K562 (cell line): ENCODE measurements around the gene DNAJB6. TPM values are rescaled to one million over a fixed set of nuclear protein-coding genes. Genes with fewer than 3 reads are reported as not detected.

Experiments
- ATAC-seq: fragments of 200-7000 bp; cut with Tn5 transposase; 3 replicates; pipeline ENCODE4 v1.9.1; 2020; ENCODE audit warnings: moderate library complexity
- BruUV-seq: library from RNA; stranded (reverse); fragments of 400-500 nt; replicated peaks from 2 replicates; lab custom pipeline; 2021; lab: Mats Ljungman, UMichigan
- CTCF ChIA-PET: fragments of 300-600 bp; formaldehyde crosslinking; extraction: SDS; loops from one replicate; lab custom pipeline; 2021; ENCODE audit warnings: low intra/inter-chr PET ratio; lab: Yijun Ruan, JAX
- POLR2A ChIA-PET: fragments of 300-600, 350-650 bp; sonication (Branson Sonifier 250); formaldehyde crosslinking; extraction: SDS; loops from one replicate; lab custom pipeline; 2021; ENCODE audit warnings: antibody characterized with exemption, inconsistent platforms; lab: Yijun Ruan, JAX
- DNase-seq, 4 experiments: peaks; one replicate each; pipeline versions ENCODE4 v3.0.0 to v3.0.0-alpha.2; 2011 to 2018; ENCODE audit warnings: low spot score in 3 of 4, mixed read lengths in 3 of 4; ENCODE audit errors: extremely low read depth in 1 of 4
- FAIRE-seq: peaks from 2 replicates; lab custom pipeline; 2011; peaks lifted over from hg19 to GRCh38; lab: Jason Lieb, UNC
- H2AFZ ChIP-seq: 2 replicates; pipeline ENCODE4 v1.6.0; 2011; ENCODE audit warnings: low read depth, low read length, control low read depth, inconsistent platforms
- H3K27ac ChIP-seq: fragments of 200-600 bp; 3 replicates; pipeline ENCODE4 v1.8.0; 2011; ENCODE audit warnings: low read depth, mild to moderate bottlenecking, control low read depth, inconsistent platforms, low read length, moderate library complexity, mixed read lengths; ENCODE audit errors: extremely low read depth
- H3K27me3 ChIP-seq, 2 experiments: fragments of 300-600 bp in 1 of 2; 2 replicates in 1 of 2; 3 replicates in 1 of 2; pipeline versions ENCODE4 v1.6.0 to v1.8.0; 2011; ENCODE audit warnings: inconsistent platforms in 2 of 2, low read length in 2 of 2, mild to moderate bottlenecking in 1 of 2, mixed read lengths in 1 of 2, moderate library complexity in 1 of 2; ENCODE audit not compliant: control insufficient read depth in 2 of 2, insufficient read depth in 2 of 2
- H3K36me3 ChIP-seq: fragments of 300-600 bp; 3 replicates; pipeline ENCODE4 v1.8.0; 2011; ENCODE audit warnings: mild to moderate bottlenecking, low read length, inconsistent platforms; ENCODE audit not compliant: control insufficient read depth, insufficient read depth
- H3K4me1 ChIP-seq, 2 experiments: fragments of 200-600 bp in 1 of 2; replicated peaks in 1 of 2; 2 replicates in 1 of 2; 3 replicates in 1 of 2; pipeline versions ENCODE4 v1.5.1 to v1.8.0; 2011; ENCODE audit warnings: inconsistent platforms in 2 of 2, low read length in 2 of 2, mild to moderate bottlenecking in 1 of 2, mixed read lengths in 1 of 2, moderate library complexity in 1 of 2; ENCODE audit not compliant: control insufficient read depth in 2 of 2, insufficient read depth in 2 of 2
- H3K4me2 ChIP-seq: 2 replicates; pipeline ENCODE4 v1.6.1; 2011; ENCODE audit warnings: low read length, control low read depth, inconsistent platforms, mixed read lengths; ENCODE audit not compliant: insufficient read depth
- H3K4me3 ChIP-seq: fragments of 200-600 bp; sonication (generic), shearing (Covaris generic); 2 replicates; pipeline ENCODE4 v1.5.1; 2016; ENCODE audit warnings: control low read depth, inconsistent platforms
- H3K79me2 ChIP-seq: fragments of 200-600 bp; 3 replicates; pipeline ENCODE4 v1.8.0; 2011; ENCODE audit warnings: low read length, inconsistent platforms; ENCODE audit not compliant: control insufficient read depth, insufficient read depth
- H3K9ac ChIP-seq, 2 experiments: 2 replicates each; pipeline versions ENCODE4 v1.6.0 to v1.6.1; 2011; ENCODE audit warnings: low read depth in 2 of 2, low read length in 2 of 2, control low read depth in 1 of 2, inconsistent platforms in 1 of 2, mild to moderate bottlenecking in 1 of 2, mixed read lengths in 1 of 2; ENCODE audit not compliant: insufficient read depth in 1 of 2
- H3K9me1 ChIP-seq: one replicate; pipeline ENCODE4 v1.6.0; 2011; ENCODE audit warnings: inconsistent platforms, mild to moderate bottlenecking, low read length, moderate library complexity; ENCODE audit not compliant: control insufficient read depth, insufficient read depth
- H3K9me3 ChIP-seq: replicated peaks from 2 replicates; pipeline ENCODE4 v1.5.1; 2011; ENCODE audit warnings: low read depth, low read length, inconsistent platforms; ENCODE audit not compliant: control insufficient read depth, insufficient read depth
- H4K20me1 ChIP-seq: replicated peaks from 2 replicates; pipeline ENCODE4 v1.6.1; 2011; ENCODE audit warnings: low read length, inconsistent platforms, mixed read lengths; ENCODE audit not compliant: control insufficient read depth, insufficient read depth
- ATF7 ChIP-seq: fragments of 450-650 bp; IDR thresholded peaks from 2 replicates; pipeline ENCODE4 v1.7.1; 2014; ENCODE audit warnings: mild to moderate bottlenecking, moderate library complexity
- MYNN ChIP-seq, 2 experiments: sonication (generic); formaldehyde crosslinking in 1 of 2; IDR thresholded peaks; 2 replicates each; pipeline versions ENCODE4 v1.5.0 to v1.6.1; 2016 to 2020; ENCODE audit warnings: antibody characterized with exemption in 1 of 2, missing genetic modification reagents in 1 of 2
- POLR2G ChIP-seq: fragments of 200-400 bp; formaldehyde crosslinking; IDR thresholded peaks from 2 replicates; pipeline ENCODE4 v1.6.1; 2017; ENCODE audit warnings: low read depth, mild to moderate bottlenecking, antibody characterized with exemption, low read length, moderate library complexity
- RBM14 ChIP-seq: fragments of 200-400 bp; formaldehyde crosslinking; IDR thresholded peaks from 2 replicates; pipeline ENCODE4 v1.6.1; 2018; ENCODE audit warnings: low read depth, mild to moderate bottlenecking, low read length, moderate library complexity, borderline replicate concordance; ENCODE audit not compliant: insufficient read depth
- ZFX ChIP-seq: sonication (generic); formaldehyde crosslinking; IDR thresholded peaks from 2 replicates; pipeline ENCODE4 v1.8.0; 2022; ENCODE audit warnings: mild to moderate bottlenecking, missing genetic modification reagents, moderate library complexity
- WGBS: fragments of 100-300 bp; shearing (Covaris generic); methylation state at CpG from one replicate; pipeline ENCODE4 v1.1.6; 2016; ENCODE audit warnings: low coverage, mixed read lengths; ENCODE audit not compliant: insufficient coverage; ENCODE audit errors: missing lambda C conversion rate; 5-methylcytosine and 5-hydroxymethylcytosine counted together
- in situ Hi-C: fragments of 300-500 bp; cut with MboI; formaldehyde crosslinking; loops from 4 replicates; pipeline ENCODE4 v1.15.0; 2018; ENCODE audit warnings: inconsistent platforms, mixed read lengths
- intact Hi-C: fragments of 100-400 bp; cut with micrococcal nuclease; formaldehyde crosslinking; loops from 2 replicates; pipeline ENCODE4 v1.14.2; 2022
- polyA plus RNA-seq, 8 experiments: library from polyadenylated mRNA; depleted of rRNA in 4 of 8; stranded (reverse) in 5 of 8; unstranded in 3 of 8; fragments of >200 nt; fragmentation: Nextera tagmentation in 2 of 8; fragmentation: Illumina TruSeq in 1 of 8; extraction: Ambion mirVana in 2 of 8; extraction: Trizol in 1 of 8; gene quantifications; 2 replicates each; pipeline versions ENCODE4 v1.2.1 to v1.2.3, GENCODE V29; 2011 to 2014; ENCODE audit warnings: inconsistent platforms in 1 of 8, missing spikeins in 1 of 8
- total RNA-seq, 7 experiments: library from RNA; depleted of rRNA in 6 of 7; stranded (reverse); fragments of >200 nt in 6 of 7; fragmentation: Illumina TruSeq in 2 of 7; extraction: Trizol in 2 of 7; gene quantifications; 2 replicates each; pipeline versions ENCODE4 v1.2.1 to v1.2.3, GENCODE V29; 2011 to 2021; ENCODE audit warnings: low replicate concordance in 1 of 7
- TF ChIP-seq, protein P1 (sequence below): sonication (generic); formaldehyde crosslinking; IDR thresholded peaks from 2 replicates; pipeline ENCODE4 v1.8.1; 2023; ENCODE audit warnings: mild to moderate bottlenecking, missing genetic modification reagents
- TF ChIP-seq, protein P2 (sequence below), 2 experiments: fragments of 450-650 bp in 1 of 2; sonication (generic) in 1 of 2; formaldehyde crosslinking in 1 of 2; IDR thresholded peaks in 1 of 2; conservative IDR thresholded peaks in 1 of 2; 2 replicates each; pipeline versions ENCODE4 v1.6.1 to v1.8.1; 2016 to 2023; ENCODE audit warnings: mild to moderate bottlenecking in 2 of 2, moderate library complexity in 2 of 2, inconsistent platforms in 1 of 2, missing genetic modification reagents in 1 of 2

Gene DNAJB6
- total and polyA plus RNA-seq, 9 of the 15 experiments (the other 6 are each of a cell fraction or from before 2014, with no cell fraction given) = 84.5 to 158 (median 135) TPM

DNA sequence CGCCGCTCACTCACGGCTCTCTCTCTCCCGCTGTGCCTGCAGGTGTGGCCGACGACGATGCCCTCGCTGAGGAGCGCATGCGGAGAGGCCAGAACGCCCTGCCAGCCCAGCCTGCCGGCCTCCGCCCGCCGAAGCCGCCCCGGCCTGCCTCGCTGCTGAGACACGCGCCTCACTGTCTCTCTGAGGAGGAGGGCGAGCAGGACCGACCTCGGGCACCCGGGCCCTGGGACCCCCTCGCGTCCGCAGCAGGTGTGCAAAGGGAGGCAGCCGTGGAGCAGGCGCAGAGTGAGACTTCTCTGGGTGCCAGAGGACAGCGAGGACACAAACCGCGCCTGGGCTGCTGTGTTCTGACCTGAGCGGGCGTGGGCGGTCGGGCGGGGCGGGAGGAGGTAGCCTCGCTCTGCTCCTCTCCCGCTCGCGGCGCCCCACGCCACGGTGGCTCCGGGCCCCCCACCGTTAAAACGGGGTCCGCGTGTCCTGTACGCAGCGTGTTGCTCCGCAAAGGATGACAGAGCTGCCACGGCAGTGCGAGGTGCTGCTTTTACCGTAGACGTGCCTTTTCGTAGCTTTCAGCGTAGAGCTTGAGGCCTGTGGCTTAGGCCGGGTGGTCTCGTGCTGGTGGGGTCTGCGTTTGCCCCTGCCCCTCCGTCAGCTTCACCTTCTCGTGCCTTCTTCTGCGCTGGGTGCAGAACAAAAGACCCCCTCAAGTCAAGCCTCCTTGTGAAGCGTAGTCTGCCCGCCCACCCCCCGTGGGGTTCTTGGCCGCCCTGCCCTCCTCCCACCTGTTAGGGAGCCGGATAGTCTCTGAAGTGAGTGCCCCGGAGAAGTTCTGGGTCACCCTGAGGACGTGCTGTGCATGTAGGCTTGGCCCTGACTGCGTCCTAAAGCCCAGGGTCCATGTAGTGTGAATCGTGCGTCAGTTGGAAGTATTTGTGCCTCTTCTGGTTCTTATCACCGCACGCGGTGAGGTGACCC is 73.2 kb downstream of the DNAJB6 start:
- in situ Hi-C loops (no loop called here), intact Hi-C loops (no loop called here)
- Histone ChIP-seq H4K20me1 (no peaks in the 10 kb centered on the region), H3K79me2 (peaks cover 13% of the 10 kb centered on the region), H3K9me1 (peaks cover 8% of the 10 kb centered on the region), H3K4me1 (peaks cover 13 to 81% of the 10 kb centered on the region in 2 experiments), H3K27me3 (no peaks in the 10 kb centered on the region), H2AFZ (no peak overlapping the region), H3K27ac (no peak overlapping the region), H3K4me3 (no peak overlapping the region), H3K36me3 (peaks cover 54% of the 10 kb centered on the region), H3K9ac (no peak overlapping the region; a peak in 1 of 4 replicates), H3K9me3 (no peaks in the 10 kb centered on the region), H3K4me2 (no peak overlapping the region)
- BruUV-seq = no TSS peak
- POLR2A ChIA-PET = no interaction called here
- DNase-seq (no peak), ATAC-seq (no peak), FAIRE-seq (no peak)
- TF ChIP-seq RBM14 (0 out of 2 replicates have a peak, but pooled peaks have one; percentile 22), MYNN (IDR thresholded peaks at IDR 0.05) (no peak), MYNN (CRISPR knock-in tag; IDR thresholded peaks at IDR 0.05) (no peak), POLR2G (peak; percentile 38), ZFX (peak; percentile 24; the same call in 1 of the 2 replicates), ATF7 (no peak)
- TF ChIP-seq, protein P1, sequence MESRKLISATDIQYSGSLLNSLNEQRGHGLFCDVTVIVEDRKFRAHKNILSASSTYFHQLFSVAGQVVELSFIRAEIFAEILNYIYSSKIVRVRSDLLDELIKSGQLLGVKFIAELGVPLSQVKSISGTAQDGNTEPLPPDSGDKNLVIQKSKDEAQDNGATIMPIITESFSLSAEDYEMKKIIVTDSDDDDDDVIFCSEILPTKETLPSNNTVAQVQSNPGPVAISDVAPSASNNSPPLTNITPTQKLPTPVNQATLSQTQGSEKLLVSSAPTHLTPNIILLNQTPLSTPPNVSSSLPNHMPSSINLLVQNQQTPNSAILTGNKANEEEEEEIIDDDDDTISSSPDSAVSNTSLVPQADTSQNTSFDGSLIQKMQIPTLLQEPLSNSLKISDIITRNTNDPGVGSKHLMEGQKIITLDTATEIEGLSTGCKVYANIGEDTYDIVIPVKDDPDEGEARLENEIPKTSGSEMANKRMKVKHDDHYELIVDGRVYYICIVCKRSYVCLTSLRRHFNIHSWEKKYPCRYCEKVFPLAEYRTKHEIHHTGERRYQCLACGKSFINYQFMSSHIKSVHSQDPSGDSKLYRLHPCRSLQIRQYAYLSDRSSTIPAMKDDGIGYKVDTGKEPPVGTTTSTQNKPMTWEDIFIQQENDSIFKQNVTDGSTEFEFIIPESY (CRISPR knock-in tag) = peak; percentile 95
- TF ChIP-seq, protein P2, sequence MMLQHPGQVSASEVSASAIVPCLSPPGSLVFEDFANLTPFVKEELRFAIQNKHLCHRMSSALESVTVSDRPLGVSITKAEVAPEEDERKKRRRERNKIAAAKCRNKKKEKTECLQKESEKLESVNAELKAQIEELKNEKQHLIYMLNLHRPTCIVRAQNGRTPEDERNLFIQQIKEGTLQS (IDR thresholded peaks at IDR 0.05) = 0 out of 2 replicates have a peak, but pooled peaks have one; percentile 4
- TF ChIP-seq, protein P2 (CRISPR knock-in tag; conservative IDR thresholded peaks at IDR 0.05) = no peak
- 94% methylated on average over 58 of the region's 78 CpGs for WGBS
- CTCF ChIA-PET = no interaction called here
